GM10847 (cell line): Measurements from ENCODE around the gene ADARB1.

ENCODE experiments used
- POLR2A ChIP-seq: IDR thresholded peaks from 2 replicates; pipeline ENCODE4 v1.6.1; 2011; ENCODE audit not compliant: insufficient read length; ENCODE audit errors: extremely low read depth

ADARB1 gene

GRCh38 chr21:45255381-45256020 lies 181.1 kb downstream of the ADARB1 start:
- TF ChIP-seq POLR2A, result no peak

GRCh38 chr21:45256021-45256911 lies 181.9 kb downstream of the ADARB1 start:
- no peak for TF ChIP-seq POLR2A

DNA sequence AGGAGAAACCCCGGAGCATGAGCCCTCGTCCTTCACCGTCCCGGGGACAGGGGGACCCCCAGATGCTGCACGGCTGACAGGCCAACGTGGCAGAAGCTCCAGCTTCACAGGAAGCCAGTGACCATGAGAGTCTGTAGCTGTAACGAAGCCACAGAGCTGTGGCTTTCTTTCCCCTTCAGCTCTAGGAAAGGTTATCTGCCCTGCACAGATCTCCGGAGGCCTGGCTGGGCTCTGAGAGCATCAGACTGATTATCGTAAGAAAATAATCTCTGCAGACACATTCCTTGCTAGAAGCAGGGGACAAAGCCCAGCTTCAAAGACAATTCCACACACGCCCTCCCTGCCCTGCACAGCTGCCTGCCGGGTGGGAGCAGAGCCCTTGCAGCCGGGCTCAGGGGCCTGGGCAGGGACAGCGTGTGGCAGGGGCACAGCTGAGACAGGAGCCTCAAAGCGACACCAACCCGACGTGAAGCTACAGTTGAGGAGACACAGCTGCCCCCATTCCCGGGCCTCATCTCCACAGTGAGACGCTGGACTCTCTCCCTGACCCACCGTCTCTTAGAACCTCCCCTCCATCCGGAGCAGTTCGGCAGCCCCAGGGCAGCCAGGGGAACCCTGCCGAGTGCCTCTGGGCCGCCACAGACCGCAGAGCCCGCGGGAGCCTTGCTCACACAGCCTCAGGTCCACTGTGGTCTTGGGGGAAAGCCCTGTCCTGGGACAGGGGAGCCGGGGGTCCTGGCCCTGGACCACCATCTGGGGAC lies 182.7 kb downstream of the ADARB1 start:
- no peak for TF ChIP-seq POLR2A

GRCh38 chr21:45257673-45258341 lies 183.4 kb downstream of the ADARB1 start:
- TF ChIP-seq POLR2A, result no peak

- TF ChIP-seq POLR2A, result no peak
Measured at GRCh38 chr21:45258466-45258865, 184.1 kb downstream of the ADARB1 start.

GRCh38 chr21:45259206-45259840 lies 184.9 kb downstream of the ADARB1 start:
- TF ChIP-seq POLR2A, result no peak

DNA sequence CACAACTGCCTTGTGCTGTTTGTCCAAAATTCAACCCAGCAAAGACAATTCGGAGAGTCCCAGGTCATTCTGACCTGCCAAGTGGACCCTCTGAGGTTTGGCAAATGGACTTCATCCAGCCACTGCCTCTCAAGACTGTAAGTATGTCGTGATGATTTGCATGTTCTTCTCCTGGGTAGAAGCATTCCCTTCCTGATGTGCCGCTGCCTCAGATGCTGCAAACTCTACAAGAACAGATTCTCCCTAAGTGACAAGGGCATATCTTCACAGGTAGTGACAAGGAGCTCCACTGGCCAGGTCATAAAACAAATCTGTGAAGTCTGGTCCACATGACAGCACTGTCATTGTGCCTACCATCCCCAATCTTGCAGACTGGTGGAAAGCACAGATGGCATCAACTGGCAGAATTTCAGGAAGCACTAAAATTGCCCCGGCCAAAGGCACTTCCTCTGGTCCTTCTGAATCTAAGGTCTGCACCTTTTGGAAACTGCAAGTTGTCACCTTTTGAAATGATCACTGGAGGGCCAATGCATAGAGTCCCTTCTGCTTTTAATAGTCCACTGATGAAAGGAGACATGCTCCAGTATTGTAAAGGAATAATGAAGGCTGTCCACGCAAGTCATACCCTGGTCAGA lies 185.9 kb downstream of the ADARB1 start:
- TF ChIP-seq POLR2A, result no peak

GRCh38 chr21:45261093-45261492 lies 186.7 kb downstream of the ADARB1 start:
- TF ChIP-seq POLR2A, result no peak

DNA sequence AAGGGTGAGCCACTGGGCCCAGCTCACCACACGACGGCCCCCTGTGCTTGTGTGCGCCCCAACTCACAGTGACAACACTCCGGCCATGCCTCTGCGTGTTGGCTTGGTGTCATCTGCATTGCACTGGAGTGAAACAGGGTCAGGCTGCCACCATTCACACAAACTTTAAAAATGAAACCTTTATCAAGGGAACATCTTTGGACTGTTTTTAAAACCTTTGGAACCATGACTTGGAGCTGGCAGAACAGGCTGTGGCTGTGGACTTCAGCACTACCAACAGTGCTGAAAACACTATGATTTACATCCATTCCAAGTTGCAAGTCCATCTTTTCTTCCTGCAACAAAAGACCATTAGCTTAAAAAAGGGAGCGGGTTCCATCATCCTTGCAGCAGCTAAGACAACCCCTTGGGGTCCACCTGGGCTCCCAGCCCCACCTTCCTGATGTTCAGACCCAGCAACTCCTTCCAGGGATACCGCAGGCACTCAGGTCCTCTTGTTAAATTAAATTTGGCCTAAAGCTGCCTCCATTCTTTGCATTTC lies 187.7 kb downstream of the ADARB1 start:
- no peak for TF ChIP-seq POLR2A

- TF ChIP-seq POLR2A, result no peak
Measured at GRCh38 chr21:45262616-45263015, 188.2 kb downstream of the ADARB1 start.

- no peak for TF ChIP-seq POLR2A
Measured at GRCh38 chr21:45263534-45263933, 189.2 kb downstream of the ADARB1 start.

DNA sequence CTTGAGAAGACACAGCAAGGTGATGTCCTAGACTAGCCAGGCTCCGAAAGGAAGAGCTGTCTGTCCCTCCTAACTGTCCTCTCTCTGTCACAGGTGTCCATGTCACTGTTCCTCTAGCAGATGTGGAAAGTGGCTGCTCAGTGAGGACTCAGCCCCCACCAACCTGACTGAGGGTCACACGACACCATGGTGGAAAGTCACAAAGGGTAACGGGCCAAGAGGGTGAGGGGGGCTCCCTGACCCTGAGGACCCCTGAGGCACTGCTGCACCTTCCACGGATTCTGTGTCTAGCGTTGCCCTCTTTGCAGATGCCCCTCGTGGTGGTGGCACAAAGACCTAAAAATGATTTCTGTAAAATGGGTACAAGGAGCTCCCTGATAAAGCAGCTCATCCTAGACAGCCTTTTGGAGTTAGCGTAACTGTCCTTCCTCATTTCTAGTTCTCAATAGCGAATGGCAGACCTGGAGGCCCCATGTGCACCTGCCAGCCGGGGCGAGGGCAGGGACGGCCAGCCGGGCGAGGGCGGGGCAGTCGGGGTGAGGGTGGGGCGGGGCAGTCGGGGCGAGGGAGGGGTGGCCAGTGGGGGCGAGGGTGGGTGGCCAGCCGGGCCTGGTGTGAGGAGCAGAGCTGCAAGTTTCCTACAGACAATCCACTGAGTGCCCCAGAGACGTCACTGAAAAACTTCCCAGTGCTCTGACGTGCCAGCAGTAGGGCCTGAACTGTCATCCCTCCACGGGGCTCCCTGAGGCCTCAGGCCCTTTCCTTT lies 189.9 kb downstream of the ADARB1 start:
- TF ChIP-seq POLR2A, result no peak

DNA sequence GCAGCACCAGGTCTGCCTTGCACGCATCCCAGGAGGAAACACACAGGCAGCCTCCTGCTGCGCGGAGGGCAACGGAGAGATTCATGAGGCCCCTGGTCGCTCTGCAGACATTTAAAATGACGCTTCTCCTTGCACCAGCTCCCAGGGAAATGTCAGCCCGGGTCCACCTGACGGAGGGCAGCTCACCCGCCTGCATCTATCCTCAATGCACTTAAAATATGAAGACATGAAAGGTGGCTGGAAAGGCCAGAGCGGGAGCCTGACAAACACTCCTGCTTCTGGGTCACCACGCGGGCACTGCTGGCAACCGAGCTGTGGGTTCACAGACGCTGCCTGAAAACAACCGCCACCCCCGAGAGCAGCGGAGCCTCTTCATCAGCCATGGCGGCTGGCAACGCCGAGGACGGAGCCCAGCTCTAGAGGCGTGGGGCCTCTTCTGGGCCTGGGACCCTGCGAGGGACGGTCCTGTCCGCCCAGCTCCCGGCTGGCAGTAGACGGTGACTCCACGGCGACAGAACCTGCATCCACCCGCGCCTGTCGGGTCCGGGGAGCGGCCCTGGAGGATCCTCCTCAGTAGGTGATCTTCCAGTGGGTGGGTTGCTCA lies 190.6 kb downstream of the ADARB1 start:
- TF ChIP-seq POLR2A, result no peak
